ENCODE data around the gene FAM13A. TPM values are rescaled to one million over a fixed set of nuclear protein-coding genes. Genes with fewer than 3 reads are reported as not detected.

FAM13A gene
- total and polyA plus RNA-seq, 9 of the 15 experiments (the other 6 are each of a cell fraction or from before 2014, with no cell fraction given) = 11.3 to 23.3 (median 14.7) TPM

DNA sequence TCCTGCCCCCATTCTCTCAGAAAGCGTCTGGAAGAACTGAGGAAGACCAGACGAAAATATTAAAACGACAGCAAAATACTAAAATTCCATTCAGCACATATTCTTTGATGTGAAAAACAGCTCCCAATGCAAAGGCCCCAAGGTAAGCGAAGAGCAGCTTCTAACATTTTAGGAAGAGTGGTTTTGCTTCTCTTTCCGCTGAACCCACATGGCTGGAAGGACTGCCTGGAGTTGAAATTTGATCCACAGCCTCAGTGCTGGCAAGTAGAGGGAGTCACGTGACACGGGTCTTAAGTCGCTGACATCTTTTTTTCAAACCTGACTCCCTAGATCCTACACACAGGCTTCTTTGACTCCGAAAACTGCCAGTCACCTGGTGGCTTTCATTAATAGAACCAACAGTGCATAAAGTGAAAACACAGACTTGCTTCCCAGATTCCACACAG lies at the start of gene FAM13A (continued):
- TF ChIP-seq, protein P1, sequence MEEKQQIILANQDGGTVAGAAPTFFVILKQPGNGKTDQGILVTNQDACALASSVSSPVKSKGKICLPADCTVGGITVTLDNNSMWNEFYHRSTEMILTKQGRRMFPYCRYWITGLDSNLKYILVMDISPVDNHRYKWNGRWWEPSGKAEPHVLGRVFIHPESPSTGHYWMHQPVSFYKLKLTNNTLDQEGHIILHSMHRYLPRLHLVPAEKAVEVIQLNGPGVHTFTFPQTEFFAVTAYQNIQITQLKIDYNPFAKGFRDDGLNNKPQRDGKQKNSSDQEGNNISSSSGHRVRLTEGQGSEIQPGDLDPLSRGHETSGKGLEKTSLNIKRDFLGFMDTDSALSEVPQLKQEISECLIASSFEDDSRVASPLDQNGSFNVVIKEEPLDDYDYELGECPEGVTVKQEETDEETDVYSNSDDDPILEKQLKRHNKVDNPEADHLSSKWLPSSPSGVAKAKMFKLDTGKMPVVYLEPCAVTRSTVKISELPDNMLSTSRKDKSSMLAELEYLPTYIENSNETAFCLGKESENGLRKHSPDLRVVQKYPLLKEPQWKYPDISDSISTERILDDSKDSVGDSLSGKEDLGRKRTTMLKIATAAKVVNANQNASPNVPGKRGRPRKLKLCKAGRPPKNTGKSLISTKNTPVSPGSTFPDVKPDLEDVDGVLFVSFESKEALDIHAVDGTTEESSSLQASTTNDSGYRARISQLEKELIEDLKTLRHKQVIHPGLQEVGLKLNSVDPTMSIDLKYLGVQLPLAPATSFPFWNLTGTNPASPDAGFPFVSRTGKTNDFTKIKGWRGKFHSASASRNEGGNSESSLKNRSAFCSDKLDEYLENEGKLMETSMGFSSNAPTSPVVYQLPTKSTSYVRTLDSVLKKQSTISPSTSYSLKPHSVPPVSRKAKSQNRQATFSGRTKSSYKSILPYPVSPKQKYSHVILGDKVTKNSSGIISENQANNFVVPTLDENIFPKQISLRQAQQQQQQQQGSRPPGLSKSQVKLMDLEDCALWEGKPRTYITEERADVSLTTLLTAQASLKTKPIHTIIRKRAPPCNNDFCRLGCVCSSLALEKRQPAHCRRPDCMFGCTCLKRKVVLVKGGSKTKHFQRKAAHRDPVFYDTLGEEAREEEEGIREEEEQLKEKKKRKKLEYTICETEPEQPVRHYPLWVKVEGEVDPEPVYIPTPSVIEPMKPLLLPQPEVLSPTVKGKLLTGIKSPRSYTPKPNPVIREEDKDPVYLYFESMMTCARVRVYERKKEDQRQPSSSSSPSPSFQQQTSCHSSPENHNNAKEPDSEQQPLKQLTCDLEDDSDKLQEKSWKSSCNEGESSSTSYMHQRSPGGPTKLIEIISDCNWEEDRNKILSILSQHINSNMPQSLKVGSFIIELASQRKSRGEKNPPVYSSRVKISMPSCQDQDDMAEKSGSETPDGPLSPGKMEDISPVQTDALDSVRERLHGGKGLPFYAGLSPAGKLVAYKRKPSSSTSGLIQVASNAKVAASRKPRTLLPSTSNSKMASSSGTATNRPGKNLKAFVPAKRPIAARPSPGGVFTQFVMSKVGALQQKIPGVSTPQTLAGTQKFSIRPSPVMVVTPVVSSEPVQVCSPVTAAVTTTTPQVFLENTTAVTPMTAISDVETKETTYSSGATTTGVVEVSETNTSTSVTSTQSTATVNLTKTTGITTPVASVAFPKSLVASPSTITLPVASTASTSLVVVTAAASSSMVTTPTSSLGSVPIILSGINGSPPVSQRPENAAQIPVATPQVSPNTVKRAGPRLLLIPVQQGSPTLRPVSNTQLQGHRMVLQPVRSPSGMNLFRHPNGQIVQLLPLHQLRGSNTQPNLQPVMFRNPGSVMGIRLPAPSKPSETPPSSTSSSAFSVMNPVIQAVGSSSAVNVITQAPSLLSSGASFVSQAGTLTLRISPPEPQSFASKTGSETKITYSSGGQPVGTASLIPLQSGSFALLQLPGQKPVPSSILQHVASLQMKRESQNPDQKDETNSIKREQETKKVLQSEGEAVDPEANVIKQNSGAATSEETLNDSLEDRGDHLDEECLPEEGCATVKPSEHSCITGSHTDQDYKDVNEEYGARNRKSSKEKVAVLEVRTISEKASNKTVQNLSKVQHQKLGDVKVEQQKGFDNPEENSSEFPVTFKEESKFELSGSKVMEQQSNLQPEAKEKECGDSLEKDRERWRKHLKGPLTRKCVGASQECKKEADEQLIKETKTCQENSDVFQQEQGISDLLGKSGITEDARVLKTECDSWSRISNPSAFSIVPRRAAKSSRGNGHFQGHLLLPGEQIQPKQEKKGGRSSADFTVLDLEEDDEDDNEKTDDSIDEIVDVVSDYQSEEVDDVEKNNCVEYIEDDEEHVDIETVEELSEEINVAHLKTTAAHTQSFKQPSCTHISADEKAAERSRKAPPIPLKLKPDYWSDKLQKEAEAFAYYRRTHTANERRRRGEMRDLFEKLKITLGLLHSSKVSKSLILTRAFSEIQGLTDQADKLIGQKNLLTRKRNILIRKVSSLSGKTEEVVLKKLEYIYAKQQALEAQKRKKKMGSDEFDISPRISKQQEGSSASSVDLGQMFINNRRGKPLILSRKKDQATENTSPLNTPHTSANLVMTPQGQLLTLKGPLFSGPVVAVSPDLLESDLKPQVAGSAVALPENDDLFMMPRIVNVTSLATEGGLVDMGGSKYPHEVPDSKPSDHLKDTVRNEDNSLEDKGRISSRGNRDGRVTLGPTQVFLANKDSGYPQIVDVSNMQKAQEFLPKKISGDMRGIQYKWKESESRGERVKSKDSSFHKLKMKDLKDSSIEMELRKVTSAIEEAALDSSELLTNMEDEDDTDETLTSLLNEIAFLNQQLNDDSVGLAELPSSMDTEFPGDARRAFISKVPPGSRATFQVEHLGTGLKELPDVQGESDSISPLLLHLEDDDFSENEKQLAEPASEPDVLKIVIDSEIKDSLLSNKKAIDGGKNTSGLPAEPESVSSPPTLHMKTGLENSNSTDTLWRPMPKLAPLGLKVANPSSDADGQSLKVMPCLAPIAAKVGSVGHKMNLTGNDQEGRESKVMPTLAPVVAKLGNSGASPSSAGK (IDR thresholded peaks at IDR 0.05) = peak; percentile 78
- TF ChIP-seq ZZZ3 (IDR thresholded peaks at IDR 0.05) = no peak
- peak; percentile 57 for TF ChIP-seq ZFX (CRISPR knock-in tag; IDR thresholded peaks at IDR 0.05)
- no peak for TF ChIP-seq PTRF (tag; IDR thresholded peaks at IDR 0.05)
- TF ChIP-seq MECOM (CRISPR knock-in tag; IDR thresholded peaks at IDR 0.05) = peak; percentile 62; the same call in 1 of the 2 replicates
- peak; percentile 89 for TF ChIP-seq TAF1 (IDR thresholded peaks at IDR 0.05; ENCODE audit: control insufficient read depth, extremely low read depth, insufficient read depth, low read length, severe bottlenecking)
- peak; percentile 62; the same call in 1 of the 2 replicates for TF ChIP-seq DIDO1 (tag; IDR thresholded peaks at IDR 0.05; ENCODE audit: low read depth)
- TF ChIP-seq SAP30 (IDR thresholded peaks at IDR 0.05; ENCODE audit: borderline replicate concordance, insufficient read depth, low read depth, low read length, poor library complexity, severe bottlenecking) = peak; percentile 48
- peak; percentile 57 for TF ChIP-seq SMARCA4 (IDR thresholded peaks at IDR 0.05)
- TF ChIP-seq NFE2L1 (tag; IDR thresholded peaks at IDR 0.05; ENCODE audit: borderline replicate concordance, low read depth) = peak; percentile 34; the same call in 1 of the 2 replicates
- no peak for TF ChIP-seq KDM1A (IDR thresholded peaks at IDR 0.05)
- TF ChIP-seq TCF3 (CRISPR knock-in tag; IDR thresholded peaks at IDR 0.05) = 0 out of 2 replicates have a peak, but pooled peaks have one; percentile 20
- no peak; the same call in 1 of the 2 replicates for TF ChIP-seq EGR1 (conservative IDR thresholded peaks at IDR 0.05)
- peak; percentile 50 for TF ChIP-seq POLR2G (IDR thresholded peaks at IDR 0.05; ENCODE audit: low read depth, low read length)
- peak; percentile 39; the same call in 1 of the 2 replicates for TF ChIP-seq FOXM1 (IDR thresholded peaks at IDR 0.05; ENCODE audit: low read depth)
- no peak for TF ChIP-seq FOXM1 (CRISPR knock-in tag; IDR thresholded peaks at IDR 0.05; ENCODE audit: low read depth)
- peak in 1 of 2 experiments; percentile 32; a peak in 1 of 4 replicates for TF ChIP-seq TRIM24 (IDR thresholded peaks at IDR 0.05)
- TF ChIP-seq TAF9B (IDR thresholded peaks at IDR 0.05; ENCODE audit: partially characterized antibody) = peak; percentile 80

All from K562 (cell line).